ENCODE results near the gene NHLRC4.

NHLRC4 gene

GRCh38 chr16:533391-534123 lies 33.2 kb upstream of the NHLRC4 start:
- no peak for DNase-seq
- Histone ChIP-seq H3K27me3 (replicated peaks in 2 of 5; ENCODE audit: control insufficient read depth in 4 of 5, insufficient read depth in 5 of 5, low read length in 4 of 5) (no peaks in the 10 kb centered on the region), H3K36me3 (ENCODE audit: control insufficient read depth in 4 of 4, insufficient read depth in 4 of 4, low read length in 3 of 4) (peaks cover 2 to 55% (median 19%) of the 10 kb centered on the region in 4 experiments), H3K4me3 (ENCODE audit: control insufficient read depth in 1 of 7, extremely low read depth in 1 of 7, insufficient read depth in 4 of 7, low read depth in 2 of 7, low read length in 6 of 7) (no peak overlapping the region), H3K27ac (ENCODE audit: insufficient read depth in 1 of 2, low read depth in 1 of 2, low read length in 2 of 2, poor library complexity in 1 of 2, severe bottlenecking in 2 of 2) (no peak overlapping the region), H3K4me1 (ENCODE audit: control extremely low read depth in 1 of 4, control insufficient read depth in 4 of 4, insufficient read depth in 4 of 4, low read length in 3 of 4) (peaks cover 0 to 20% (median 12%) of the 10 kb centered on the region in 4 experiments), H3K9me3 (ENCODE audit: control extremely low read depth in 1 of 5, control insufficient read depth in 4 of 5, insufficient read depth in 2 of 5, low read depth in 1 of 5, low read length in 4 of 5) (no peaks in the 10 kb centered on the region)
- POLR2A ChIA-PET: no interaction called here
- CTCF ChIA-PET: no interaction called here
- WGBS (ENCODE audit: insufficient coverage): 94% methylated on average over 26 of the region's 30 CpGs

- H3K27me3 ChIP-seq (replicated peaks in 2 of 5; ENCODE audit: control insufficient read depth in 4 of 5, insufficient read depth in 5 of 5, low read length in 4 of 5): no peaks in the 10 kb centered on the region
- ChIA-PET POLR2A (no interaction called here), CTCF (no interaction called here)
- no peak overlapping the region for H3K27ac ChIP-seq (ENCODE audit: insufficient read depth in 1 of 2, low read depth in 1 of 2, low read length in 2 of 2, poor library complexity in 1 of 2, severe bottlenecking in 2 of 2)
- no peak overlapping the region for H3K4me3 ChIP-seq (ENCODE audit: control insufficient read depth in 1 of 7, extremely low read depth in 1 of 7, insufficient read depth in 4 of 7, low read depth in 2 of 7, low read length in 6 of 7)
- H3K36me3 ChIP-seq (ENCODE audit: control insufficient read depth in 4 of 4, insufficient read depth in 4 of 4, low read length in 3 of 4): peaks cover 2 to 58% (median 20%) of the 10 kb centered on the region in 4 experiments
- no peak for DNase-seq
- H3K4me1 ChIP-seq (ENCODE audit: control extremely low read depth in 1 of 4, control insufficient read depth in 4 of 4, insufficient read depth in 4 of 4, low read length in 3 of 4): peaks cover 0 to 14% (median 6%) of the 10 kb centered on the region in 4 experiments
- WGBS (ENCODE audit: insufficient coverage): 98% methylated on average over 21 of the region's 21 CpGs
- H3K9me3 ChIP-seq (ENCODE audit: control extremely low read depth in 1 of 5, control insufficient read depth in 4 of 5, insufficient read depth in 2 of 5, low read depth in 1 of 5, low read length in 4 of 5): no peaks in the 10 kb centered on the region
Observed at GRCh38 chr16:534135-534534, 32.7 kb upstream of the NHLRC4 start.

GRCh38 chr16:534856-535445 lies 31.9 kb upstream of the NHLRC4 start:
- ChIA-PET POLR2A (no interaction called here), CTCF (no interaction called here)
- Histone ChIP-seq H3K4me1 (ENCODE audit: control extremely low read depth in 1 of 4, control insufficient read depth in 4 of 4, insufficient read depth in 4 of 4, low read length in 3 of 4) (peaks cover 0 to 6% (median 0%) of the 10 kb centered on the region in 4 experiments), H3K36me3 (ENCODE audit: control insufficient read depth in 4 of 4, insufficient read depth in 4 of 4, low read length in 3 of 4) (peaks cover 2 to 60% (median 22%) of the 10 kb centered on the region in 4 experiments), H3K9me3 (ENCODE audit: control extremely low read depth in 1 of 5, control insufficient read depth in 4 of 5, insufficient read depth in 2 of 5, low read depth in 1 of 5, low read length in 4 of 5) (no peaks in the 10 kb centered on the region), H3K27me3 (replicated peaks in 2 of 5; ENCODE audit: control insufficient read depth in 4 of 5, insufficient read depth in 5 of 5, low read length in 4 of 5) (no peaks in the 10 kb centered on the region), H3K27ac (ENCODE audit: insufficient read depth in 1 of 2, low read depth in 1 of 2, low read length in 2 of 2, poor library complexity in 1 of 2, severe bottlenecking in 2 of 2) (no peak overlapping the region), H3K4me3 (ENCODE audit: control insufficient read depth in 1 of 7, extremely low read depth in 1 of 7, insufficient read depth in 4 of 7, low read depth in 2 of 7, low read length in 6 of 7) (no peak overlapping the region)
- no peak for DNase-seq
- 95% methylated on average over 24 of the region's 27 CpGs for WGBS (ENCODE audit: insufficient coverage)

GRCh38 chr16:535446-536405 lies 31.1 kb upstream of the NHLRC4 start:
- no peak for DNase-seq
- Histone ChIP-seq H3K4me1 (ENCODE audit: control extremely low read depth in 1 of 4, control insufficient read depth in 4 of 4, insufficient read depth in 4 of 4, low read length in 3 of 4) (peaks cover 0 to 3% (median 0%) of the 10 kb centered on the region in 4 experiments), H3K36me3 (ENCODE audit: control insufficient read depth in 4 of 4, insufficient read depth in 4 of 4, low read length in 3 of 4) (peaks cover 2 to 64% (median 24%) of the 10 kb centered on the region in 4 experiments), H3K27ac (ENCODE audit: insufficient read depth in 1 of 2, low read depth in 1 of 2, low read length in 2 of 2, poor library complexity in 1 of 2, severe bottlenecking in 2 of 2) (no peak overlapping the region), H3K9me3 (ENCODE audit: control extremely low read depth in 1 of 5, control insufficient read depth in 4 of 5, insufficient read depth in 2 of 5, low read depth in 1 of 5, low read length in 4 of 5) (no peaks in the 10 kb centered on the region), H3K4me3 (ENCODE audit: control insufficient read depth in 1 of 7, extremely low read depth in 1 of 7, insufficient read depth in 4 of 7, low read depth in 2 of 7, low read length in 6 of 7) (no peak overlapping the region), H3K27me3 (replicated peaks in 2 of 5; ENCODE audit: control insufficient read depth in 4 of 5, insufficient read depth in 5 of 5, low read length in 4 of 5) (no peaks in the 10 kb centered on the region)
- ChIA-PET CTCF (no interaction called here), POLR2A (no interaction called here)
- WGBS (ENCODE audit: insufficient coverage): 93% methylated on average over 32 of the region's 39 CpGs

GRCh38 chr16:536746-537145 lies 30.1 kb upstream of the NHLRC4 start:
- peaks cover 2 to 71% (median 25%) of the 10 kb centered on the region in 4 experiments for H3K36me3 ChIP-seq (ENCODE audit: control insufficient read depth in 4 of 4, insufficient read depth in 4 of 4, low read length in 3 of 4)
- H3K27me3 ChIP-seq (replicated peaks in 2 of 5; ENCODE audit: control insufficient read depth in 4 of 5, insufficient read depth in 5 of 5, low read length in 4 of 5): no peaks in the 10 kb centered on the region
- DNase-seq: no peak
- CTCF ChIA-PET: interaction anchor here (1.2 kb wide), 1 partner anchor 11 kb away, joined by 3 read pairs; no protein-coding TSS in a partner anchor
- no peaks in the 10 kb centered on the region for H3K9me3 ChIP-seq (ENCODE audit: control extremely low read depth in 1 of 5, control insufficient read depth in 4 of 5, insufficient read depth in 2 of 5, low read depth in 1 of 5, low read length in 4 of 5)
- H3K4me3 ChIP-seq (ENCODE audit: control insufficient read depth in 1 of 7, extremely low read depth in 1 of 7, insufficient read depth in 4 of 7, low read depth in 2 of 7, low read length in 6 of 7): no peak overlapping the region
- peaks cover 0 to under 1% (median 0%) of the 10 kb centered on the region in 4 experiments for H3K4me1 ChIP-seq (ENCODE audit: control extremely low read depth in 1 of 4, control insufficient read depth in 4 of 4, insufficient read depth in 4 of 4, low read length in 3 of 4)
- H3K27ac ChIP-seq (ENCODE audit: insufficient read depth in 1 of 2, low read depth in 1 of 2, low read length in 2 of 2, poor library complexity in 1 of 2, severe bottlenecking in 2 of 2): no peak overlapping the region
- POLR2A ChIA-PET: interaction anchor here (0.8 kb wide), 1 partner anchor 100 kb away, joined by 3 read pairs; no protein-coding TSS in a partner anchor
- 95% methylated on average over 9 of the region's 17 CpGs for WGBS (ENCODE audit: insufficient coverage)

GRCh38 chr16:537415-538335 lies 29.1 kb upstream of the NHLRC4 start:
- DNase-seq: no peak
- POLR2A ChIA-PET: interaction anchor here (0.8 kb wide), 1 partner anchor 99 kb away, joined by 3 read pairs; no protein-coding TSS in a partner anchor
- CTCF ChIA-PET: interaction anchor here (1.2 to 1.4 kb wide), 2 partner anchors 7 to 10 kb away, joined by 3 to 6 read pairs; no protein-coding TSS in a partner anchor
- no peak overlapping the region for H3K27ac ChIP-seq (ENCODE audit: insufficient read depth in 1 of 2, low read depth in 1 of 2, low read length in 2 of 2, poor library complexity in 1 of 2, severe bottlenecking in 2 of 2)
- no peaks in the 10 kb centered on the region for H3K9me3 ChIP-seq (ENCODE audit: control extremely low read depth in 1 of 5, control insufficient read depth in 4 of 5, insufficient read depth in 2 of 5, low read depth in 1 of 5, low read length in 4 of 5)
- WGBS (ENCODE audit: insufficient coverage): 98% methylated on average over 55 of the region's 60 CpGs
- no peak overlapping the region for H3K4me3 ChIP-seq (ENCODE audit: control insufficient read depth in 1 of 7, extremely low read depth in 1 of 7, insufficient read depth in 4 of 7, low read depth in 2 of 7, low read length in 6 of 7)
- H3K36me3 ChIP-seq (ENCODE audit: control insufficient read depth in 4 of 4, insufficient read depth in 4 of 4, low read length in 3 of 4): peaks cover 2 to 76% (median 27%) of the 10 kb centered on the region in 4 experiments
- H3K4me1 ChIP-seq (ENCODE audit: control extremely low read depth in 1 of 4, control insufficient read depth in 4 of 4, insufficient read depth in 4 of 4, low read length in 3 of 4): no peaks in the 10 kb centered on the region
- H3K27me3 ChIP-seq (replicated peaks in 2 of 5; ENCODE audit: control insufficient read depth in 4 of 5, insufficient read depth in 5 of 5, low read length in 4 of 5): no peaks in the 10 kb centered on the region
